ENCODE data around the gene MAPKAP1. TPM values are rescaled to one million over a fixed set of nuclear protein-coding genes. Genes with fewer than 3 reads are reported as not detected.

The MAPKAP1 gene
- total RNA-seq, 2 donors from 2014 or later = 54.9 to 70.1 TPM

DNA sequence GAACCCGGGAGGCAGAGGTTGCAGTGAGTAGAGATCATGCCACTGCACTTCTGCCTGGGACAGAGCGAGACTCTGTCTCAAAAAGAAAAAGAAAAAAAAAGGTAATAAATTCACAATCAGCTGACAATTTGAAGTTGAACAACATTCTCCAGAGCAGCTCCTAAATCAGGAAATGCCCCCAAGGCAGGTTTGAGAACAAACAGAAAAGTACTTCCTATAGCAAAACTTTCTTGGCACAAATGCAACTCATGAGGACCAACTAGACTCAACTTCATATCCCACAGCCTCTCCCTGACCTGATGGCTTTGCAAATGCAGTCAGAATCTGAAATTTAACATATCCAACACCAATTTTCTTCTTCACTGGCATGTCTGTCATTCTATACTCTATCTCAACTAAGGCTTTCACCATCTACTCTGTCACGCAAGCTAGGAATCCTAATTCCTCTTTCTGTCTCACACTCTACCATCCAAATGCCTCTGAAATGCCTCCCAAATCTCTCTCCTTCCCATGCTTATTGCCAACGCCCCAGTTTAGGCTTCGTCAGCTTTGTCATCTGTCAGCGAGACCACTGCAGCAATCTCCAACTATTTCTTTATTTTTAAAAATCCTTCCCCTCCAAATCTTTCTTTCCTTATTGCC is 113.3 kb downstream of the MAPKAP1 start:
- Histone ChIP-seq H3K9me3 (no peaks in the 10 kb centered on the region), H3K27me3 (no peaks in the 10 kb centered on the region), H3K9ac (ENCODE audit: low read depth in 2 of 2, low read length in 2 of 2) (no peak overlapping the region), H3K4me3 (no peak overlapping the region), H3K4me1 (no peaks in the 10 kb centered on the region), H3K27ac (peak overlapping the region; percentile 26), H3K36me3 (no peaks in the 10 kb centered on the region)
- DNase-seq = no peak
- intact Hi-C loops (cut with DNase I) = no loop called here
- TF ChIP-seq, protein P1, sequence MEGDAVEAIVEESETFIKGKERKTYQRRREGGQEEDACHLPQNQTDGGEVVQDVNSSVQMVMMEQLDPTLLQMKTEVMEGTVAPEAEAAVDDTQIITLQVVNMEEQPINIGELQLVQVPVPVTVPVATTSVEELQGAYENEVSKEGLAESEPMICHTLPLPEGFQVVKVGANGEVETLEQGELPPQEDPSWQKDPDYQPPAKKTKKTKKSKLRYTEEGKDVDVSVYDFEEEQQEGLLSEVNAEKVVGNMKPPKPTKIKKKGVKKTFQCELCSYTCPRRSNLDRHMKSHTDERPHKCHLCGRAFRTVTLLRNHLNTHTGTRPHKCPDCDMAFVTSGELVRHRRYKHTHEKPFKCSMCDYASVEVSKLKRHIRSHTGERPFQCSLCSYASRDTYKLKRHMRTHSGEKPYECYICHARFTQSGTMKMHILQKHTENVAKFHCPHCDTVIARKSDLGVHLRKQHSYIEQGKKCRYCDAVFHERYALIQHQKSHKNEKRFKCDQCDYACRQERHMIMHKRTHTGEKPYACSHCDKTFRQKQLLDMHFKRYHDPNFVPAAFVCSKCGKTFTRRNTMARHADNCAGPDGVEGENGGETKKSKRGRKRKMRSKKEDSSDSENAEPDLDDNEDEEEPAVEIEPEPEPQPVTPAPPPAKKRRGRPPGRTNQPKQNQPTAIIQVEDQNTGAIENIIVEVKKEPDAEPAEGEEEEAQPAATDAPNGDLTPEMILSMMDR (IDR thresholded peaks at IDR 0.05) = no peak

DNA sequence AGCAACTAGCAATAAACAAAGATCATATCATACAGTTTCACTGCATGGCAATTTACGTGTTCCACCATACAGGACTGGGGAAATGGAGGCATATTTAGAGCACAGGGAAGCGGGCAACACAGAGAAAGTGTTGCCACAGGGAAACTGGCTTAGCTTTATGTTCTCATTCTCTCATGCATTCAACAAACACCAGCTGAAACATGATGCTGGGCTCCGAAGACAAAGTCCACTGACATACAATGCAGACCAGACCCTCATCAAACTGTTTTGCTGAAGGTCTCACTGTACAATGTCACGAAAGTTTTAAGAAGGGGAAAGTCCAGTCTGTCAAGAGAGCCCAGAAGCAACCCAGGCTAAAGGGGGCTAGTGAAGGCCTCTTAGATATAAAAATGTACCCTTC is 115.1 kb downstream of the MAPKAP1 start:
- H3K4me1 ChIP-seq = no peaks in the 10 kb centered on the region
- intact Hi-C loops (cut with DNase I) = no loop called here

DNA sequence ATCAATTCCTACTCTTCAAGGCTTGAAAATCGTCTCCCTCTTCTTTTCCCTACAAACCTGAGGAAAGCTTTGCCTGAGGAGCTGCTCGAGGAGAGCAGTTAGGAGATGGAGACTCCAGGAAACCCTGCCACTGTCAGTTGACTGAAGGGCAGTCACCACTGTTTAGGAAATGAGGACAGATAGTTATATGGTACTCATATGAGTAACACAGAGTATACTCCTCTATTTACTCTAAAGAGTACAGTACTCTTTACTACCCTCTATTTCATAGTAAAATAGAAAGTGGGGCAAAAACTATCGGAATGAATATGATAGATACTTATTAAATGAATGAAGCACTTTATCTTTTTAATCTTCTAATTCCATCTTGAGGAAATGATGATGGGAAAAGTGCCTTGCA is 115.8 kb downstream of the MAPKAP1 start:
- intact Hi-C loops (cut with DNase I) = no loop called here
- H3K27ac ChIP-seq = no peak overlapping the region
- no peak for DNase-seq
- no peaks in the 10 kb centered on the region for H3K36me3 ChIP-seq
- H3K4me3 ChIP-seq = no peak overlapping the region
- H3K9me3 ChIP-seq = no peaks in the 10 kb centered on the region
- no peaks in the 10 kb centered on the region for H3K27me3 ChIP-seq
- TF ChIP-seq, protein P1 (IDR thresholded peaks at IDR 0.05) = no peak
- no peak overlapping the region for H3K9ac ChIP-seq (ENCODE audit: low read depth in 2 of 2, low read length in 2 of 2)
- no peaks in the 10 kb centered on the region for H3K4me1 ChIP-seq

More for the DNA sequence above, 115.1 kb downstream of the MAPKAP1 start:
- Histone ChIP-seq H3K4me3 (no peak overlapping the region), H3K27ac (no peak overlapping the region), H3K27me3 (no peaks in the 10 kb centered on the region), H3K9ac (ENCODE audit: low read depth in 2 of 2, low read length in 2 of 2) (no peak overlapping the region), H3K36me3 (no peaks in the 10 kb centered on the region), H3K9me3 (no peaks in the 10 kb centered on the region)
- no peak for DNase-seq
- TF ChIP-seq, protein P1 (IDR thresholded peaks at IDR 0.05) = no peak

DNA sequence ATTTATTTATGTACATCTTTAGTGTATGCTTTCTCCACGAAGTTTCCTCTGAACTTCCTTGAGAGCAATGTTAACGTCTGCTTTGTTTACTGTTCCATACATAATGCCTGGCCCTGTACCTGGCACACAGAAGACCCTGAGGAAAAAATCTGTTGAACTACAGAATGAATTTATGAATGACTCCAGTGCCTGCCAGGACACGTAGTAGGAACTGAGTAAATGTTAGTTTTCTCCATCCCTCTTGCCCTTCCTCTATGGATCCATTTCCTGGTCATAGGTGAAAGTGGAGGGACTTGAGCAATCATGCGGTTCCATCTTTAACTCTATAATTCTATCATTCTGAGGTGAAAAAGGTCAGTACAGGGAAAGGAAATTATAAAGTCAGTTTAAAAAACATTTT is 117.7 kb downstream of the MAPKAP1 start:
- Histone ChIP-seq H3K4me3 (no peak overlapping the region), H3K9me3 (no peaks in the 10 kb centered on the region), H3K27me3 (no peaks in the 10 kb centered on the region), H3K4me1 (no peaks in the 10 kb centered on the region), H3K9ac (ENCODE audit: low read depth in 2 of 2, low read length in 2 of 2) (no peak overlapping the region), H3K27ac (no peak overlapping the region), H3K36me3 (no peaks in the 10 kb centered on the region)
- intact Hi-C loops (cut with DNase I) = no loop called here
- TF ChIP-seq, protein P1 (IDR thresholded peaks at IDR 0.05) = no peak
- DNase-seq = no peak

DNA sequence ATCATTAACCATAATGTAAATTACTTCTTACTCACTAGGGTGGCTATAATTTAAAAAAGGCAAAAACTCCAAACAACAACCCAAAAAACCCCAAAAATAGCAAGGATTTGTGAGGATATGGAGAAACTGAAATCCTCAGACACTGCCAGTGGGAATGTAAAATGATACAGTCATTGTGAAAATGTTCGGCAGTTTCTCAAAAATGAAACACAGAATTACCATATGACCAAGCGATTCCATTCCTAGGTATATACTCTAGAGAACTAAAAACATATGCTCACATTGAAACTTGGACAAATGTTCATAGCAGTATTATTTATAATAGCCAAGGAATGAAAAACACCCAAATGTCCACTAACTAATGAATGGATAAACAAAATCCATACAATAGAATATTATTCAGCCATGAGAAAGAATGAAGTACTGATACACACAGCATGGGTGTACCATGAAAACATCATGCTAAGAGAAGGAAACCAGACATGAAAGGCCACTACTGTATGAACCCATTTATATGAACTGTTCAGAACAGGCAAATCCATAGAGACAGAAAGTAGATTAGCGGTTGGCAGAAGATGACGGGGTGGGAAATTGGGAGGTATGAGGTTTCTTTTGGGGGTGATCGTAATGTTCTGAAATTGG is 119.1 kb downstream of the MAPKAP1 start:
- DNase-seq = no peak
- intact Hi-C loops (cut with DNase I) = no loop called here

More for the DNA sequence above, 119.1 kb downstream of the MAPKAP1 start:
- no peak overlapping the region for H3K27ac ChIP-seq
- H3K27me3 ChIP-seq = no peaks in the 10 kb centered on the region
- no peaks in the 10 kb centered on the region for H3K9me3 ChIP-seq
- H3K4me1 ChIP-seq = no peaks in the 10 kb centered on the region
- H3K36me3 ChIP-seq = no peaks in the 10 kb centered on the region
- TF ChIP-seq, protein P1 (IDR thresholded peaks at IDR 0.05) = no peak
- H3K9ac ChIP-seq (ENCODE audit: low read depth in 2 of 2, low read length in 2 of 2) = no peak overlapping the region
- no peak overlapping the region for H3K4me3 ChIP-seq

Data from colonic mucosa (tissue), 4 donors.